Activated CD4-positive, alpha-beta T cell treated with anti-CD3 and anti-CD28 coated beads for 24 hours (primary cell): ENCODE measurements around the gene CLPX.
A peak's percentile ranks its signal among the peaks of the same experiment; 100 is the strongest.
"Not testable (repeated sequence)": the region's sequence is repeated elsewhere in the genome, so short reads cannot be mapped to it uniquely, and the experiment has no call there.

Experiments
- DNase-seq, 2 donors: peaks; one replicate each; pipeline ENCODE4 v3.0.0-alpha.2; 2020; ENCODE audit warnings: low read depth in 2 of 2

CLPX gene

GRCh38 chr15:65206750-65207149, 21.6 kb upstream of the CLPX start:
- DNase-seq, result no peak

GRCh38 chr15:65204931-65205660, 20.0 kb upstream of the CLPX start:
- no peak for DNase-seq

GRCh38 chr15:65204236-65204930, 19.2 kb upstream of the CLPX start:
- no peak for DNase-seq

DNA sequence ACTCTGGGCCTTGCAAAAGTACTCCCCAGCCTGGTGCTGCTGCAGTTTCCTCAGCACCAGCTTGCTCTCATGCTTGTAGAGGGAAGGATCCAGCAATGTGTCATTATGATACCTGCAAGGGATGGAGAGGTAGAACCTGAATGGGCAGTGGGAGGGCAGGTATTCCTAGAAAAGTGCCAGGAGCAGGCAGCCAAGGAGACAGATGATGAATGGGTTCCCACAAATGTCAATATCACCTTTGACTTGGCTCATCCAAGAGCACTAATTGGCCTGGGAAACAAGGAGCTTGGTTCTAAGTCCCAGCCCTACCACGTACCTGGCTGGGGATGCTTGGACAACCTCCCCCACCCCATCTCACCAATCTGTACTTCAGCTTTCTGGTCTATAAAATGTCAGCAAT, 16.8 kb upstream of the CLPX start:
- no peak for DNase-seq

DNA sequence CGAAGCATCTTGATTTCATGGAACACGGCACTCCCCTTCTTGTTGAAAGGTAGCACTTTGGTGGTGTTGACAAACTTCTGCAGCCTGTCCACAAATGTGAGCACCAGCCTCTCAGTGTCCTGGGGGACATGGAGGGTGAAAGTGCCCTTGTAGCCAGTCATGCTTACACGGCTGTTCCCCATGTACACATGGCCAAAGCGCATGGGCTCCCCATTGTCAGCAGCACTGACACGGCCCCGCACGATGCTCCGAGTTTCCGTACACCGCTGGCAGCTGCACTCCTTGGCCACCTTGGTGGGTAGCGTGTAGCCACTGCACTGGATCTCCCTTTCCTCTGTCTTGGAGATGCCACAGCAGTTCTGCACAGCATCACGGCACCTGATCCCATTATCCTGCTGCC, 13.4 kb upstream of the CLPX start:
- DNase-seq, result no peak

GRCh38 chr15:65197337-65197645, 12.1 kb upstream of the CLPX start:
- DNase-seq, result no peak

GRCh38 chr15:65196637-65197336, 11.6 kb upstream of the CLPX start:
- DNase-seq, result no peak

DNA sequence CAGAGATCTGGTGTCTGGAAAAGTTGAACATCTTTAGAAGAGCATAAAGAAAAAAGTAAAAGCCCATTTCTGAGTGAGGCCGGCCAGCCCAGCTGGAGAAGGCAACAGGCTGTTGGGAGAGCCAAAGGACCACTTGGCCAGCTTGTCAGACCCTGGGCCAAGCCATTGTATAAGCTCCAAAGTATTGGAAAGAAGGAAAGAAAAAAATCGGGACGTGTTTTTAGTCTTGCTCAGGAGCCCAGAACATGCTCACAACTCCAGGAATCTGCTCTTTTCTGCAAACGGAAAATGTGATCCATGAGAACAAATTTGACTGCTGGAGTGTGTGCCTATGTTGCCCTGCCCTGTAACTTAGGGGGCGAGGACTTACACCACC, 10.4 kb upstream of the CLPX start:
- no peak for DNase-seq

DNA sequence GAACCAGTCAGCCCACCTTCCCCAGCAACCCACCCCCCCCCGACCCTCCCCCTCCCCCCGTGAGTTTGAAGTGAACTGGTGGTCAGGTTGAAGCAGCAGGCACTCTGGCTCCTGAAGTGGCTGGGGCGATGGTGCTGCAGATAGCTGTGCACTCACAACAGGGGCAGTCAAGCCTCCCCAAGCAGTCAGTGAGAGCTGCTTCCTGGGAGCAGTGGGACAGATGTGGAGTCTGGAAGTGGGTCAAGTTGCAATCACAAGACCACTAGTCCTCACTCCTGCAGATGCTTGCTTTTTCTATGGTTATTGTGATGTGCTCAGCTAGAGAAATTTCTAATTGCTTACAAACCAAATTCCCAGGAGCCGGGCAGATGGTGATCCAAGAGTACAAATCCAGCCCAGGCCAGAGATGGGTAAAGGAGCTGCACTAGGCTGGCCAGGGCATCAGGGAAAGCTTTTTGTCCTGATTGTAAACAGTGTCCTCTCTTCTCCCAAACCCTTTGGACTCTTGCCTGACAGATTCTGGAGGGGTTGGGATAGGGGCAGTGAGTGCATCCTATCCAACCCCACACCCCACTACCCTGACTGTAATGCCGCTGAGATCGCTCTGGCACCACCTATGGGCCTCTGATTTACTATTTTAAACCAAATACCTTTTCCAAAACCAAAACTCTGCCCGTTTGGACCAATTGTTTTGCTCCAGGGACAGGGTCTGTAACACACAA, 9.8 kb upstream of the CLPX start:
- no peak for DNase-seq

DNA sequence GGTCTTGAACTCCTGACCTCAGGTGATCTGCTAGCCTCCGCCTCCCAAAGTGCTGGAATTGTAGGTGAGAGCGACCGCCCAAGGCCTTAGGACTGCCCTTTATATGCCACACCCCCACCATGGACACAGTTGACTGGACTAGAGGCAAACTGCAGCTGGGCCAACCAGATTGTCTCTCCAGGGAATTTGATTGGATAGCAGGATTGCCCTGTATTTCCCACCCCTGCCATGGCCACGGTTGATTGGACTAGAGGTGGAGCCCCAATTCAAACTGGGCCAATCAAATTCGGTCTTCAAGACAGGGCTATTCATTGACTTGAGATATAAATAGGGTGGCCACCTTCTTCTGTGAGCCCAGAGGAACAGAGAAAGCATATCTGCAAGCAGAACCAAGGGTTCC, 6.9 kb upstream of the CLPX start:
- no peak for DNase-seq

GRCh38 chr15:65189102-65189740, 4.1 kb upstream of the CLPX start:
- no peak for DNase-seq

- not testable (repeated sequence) for DNase-seq
Observed at GRCh38 chr15:65188472-65188871, 3.3 kb upstream of the CLPX start.

DNA sequence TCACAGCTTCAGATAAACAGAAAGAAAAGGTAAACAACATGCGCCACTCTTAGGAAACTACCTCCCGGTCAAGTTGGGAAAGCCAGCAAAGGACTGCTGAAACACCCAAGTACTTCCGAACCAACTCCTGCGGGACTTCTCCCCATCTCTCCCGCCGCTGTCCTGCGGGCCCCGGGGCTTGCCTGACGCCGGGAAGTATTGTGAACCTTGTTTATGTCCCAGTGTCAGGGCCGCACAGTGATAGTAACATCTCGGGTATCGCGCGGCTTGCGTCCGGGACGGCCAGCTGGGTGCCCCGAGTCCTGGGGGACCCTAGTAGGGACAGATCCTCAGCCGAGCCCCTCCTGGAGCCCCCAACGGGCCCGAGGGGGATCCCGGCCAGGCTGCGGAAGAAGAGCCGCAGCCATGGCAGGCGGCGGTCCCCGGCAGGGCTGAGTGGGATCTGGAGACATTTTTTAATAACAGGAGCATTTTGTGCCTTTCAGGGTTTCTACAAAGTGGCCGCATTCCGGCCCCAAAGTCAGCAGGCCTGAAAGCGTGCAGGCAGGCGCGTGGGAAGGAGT, 756 bp downstream of the CLPX start:
- peak; percentile 6 to 30 for DNase-seq

- DNase-seq, result no peak
Observed at GRCh38 chr15:65183865-65184159, 1.3 kb downstream of the CLPX start.

DNA sequence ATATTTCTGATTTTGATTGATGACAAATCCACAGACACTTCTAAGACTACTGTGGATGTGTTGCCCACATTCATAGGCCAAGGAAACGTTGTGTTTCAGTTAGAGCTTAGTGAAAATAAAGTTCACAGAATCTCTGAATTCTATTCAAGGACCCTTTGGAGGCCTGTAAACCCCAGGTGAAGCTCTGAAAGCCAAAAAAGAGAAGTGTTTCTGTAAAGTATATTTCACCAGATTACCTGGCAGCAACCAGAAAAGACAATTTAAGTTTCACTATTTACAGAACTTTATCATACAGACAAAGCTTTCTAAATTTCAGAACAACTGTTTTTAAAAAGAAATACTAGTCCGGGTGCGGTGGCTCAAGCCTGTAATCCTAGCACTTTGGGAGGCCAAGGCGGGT, 2.6 kb downstream of the CLPX start:
- DNase-seq, result no peak

GRCh38 chr15:65181582-65182353, 3.4 kb downstream of the CLPX start:
- DNase-seq, result not testable (repeated sequence)

GRCh38 chr15:65180167-65180566, 5.0 kb downstream of the CLPX start:
- DNase-seq, result no peak

GRCh38 chr15:65177901-65178300, 7.2 kb downstream of the CLPX start:
- no peak for DNase-seq

DNA sequence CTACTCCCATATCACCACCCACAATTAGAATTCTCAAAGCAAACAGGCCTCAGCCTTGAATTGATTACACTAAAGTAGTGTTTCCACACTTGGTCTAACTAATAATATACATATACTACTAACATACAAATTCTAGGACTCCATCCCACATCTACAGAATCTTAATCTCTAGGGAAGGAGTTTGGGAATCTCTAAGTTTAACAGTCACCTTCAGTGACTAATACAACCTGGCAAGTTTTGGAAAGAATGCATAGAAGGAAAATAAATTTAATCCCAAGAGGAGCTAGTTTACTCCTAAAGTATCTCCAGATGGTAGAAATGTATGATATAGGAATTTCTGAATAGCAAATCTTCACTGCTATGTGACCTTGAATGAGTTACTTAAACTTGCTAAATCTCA, 9.1 kb downstream of the CLPX start:
- DNase-seq, result no peak

- DNase-seq, result no peak
Observed at GRCh38 chr15:65175511-65175910, 9.6 kb downstream of the CLPX start.

- DNase-seq, result no peak
Observed at GRCh38 chr15:65174509-65174908, 10.6 kb downstream of the CLPX start.
